H1 (cell line): ENCODE data around the gene RASGRF1. TPM values are rescaled to one million over a fixed set of nuclear protein-coding genes. Genes with fewer than 3 reads are reported as not detected.

ENCODE experiments used
- CTCF ChIA-PET: fragments of 300-600 bp; sonication (Branson Sonifier 250); formaldehyde crosslinking; loops from one replicate; lab custom pipeline; 2021; ENCODE audit not compliant: partially characterized antibody; lab: Charles Lee
- POLR2A ChIA-PET: fragments of 300-600 bp; sonication (Branson Sonifier 250); formaldehyde crosslinking; loops from one replicate; lab custom pipeline; 2021; ENCODE audit warnings: inconsistent platforms; ENCODE audit not compliant: partially characterized antibody; lab: Charles Lee
- DNase-seq, 2 experiments: peaks; one replicate each; pipeline versions ENCODE4 v3.0.0 to v3.0.0-alpha.2; 2010 to 2022; ENCODE audit warnings: low spot score in 2 of 2, low read depth in 1 of 2, mixed read lengths in 1 of 2
- FAIRE-seq: peaks from 2 replicates; lab custom pipeline; 2011; peaks lifted over from hg19 to GRCh38; lab: Jason Lieb, UNC
- H2AFZ ChIP-seq: 2 replicates; pipeline ENCODE4 v1.8.1; 2012; ENCODE audit warnings: low read length, inconsistent platforms
- H2AK5ac ChIP-seq: 2 replicates; pipeline ENCODE4 v1.6.1; 2013; ENCODE audit warnings: low read depth, low read length
- H2BK120ac ChIP-seq: replicated peaks from 2 replicates; pipeline ENCODE3; 2013; ENCODE audit warnings: low read depth, low read length, inconsistent platforms
- H2BK12ac ChIP-seq: 2 replicates; pipeline ENCODE4 v1.6.1; 2013; ENCODE audit warnings: low read depth, low read length
- H2BK15ac ChIP-seq: 2 replicates; pipeline ENCODE4 v1.6.1; 2013; ENCODE audit warnings: low read length
- H2BK20ac ChIP-seq: 2 replicates; pipeline ENCODE4 v1.6.1; 2013; ENCODE audit warnings: low read length
- H2BK5ac ChIP-seq: 2 replicates; pipeline ENCODE4 v1.6.1; 2013; ENCODE audit warnings: low read depth, low read length
- H3K14ac ChIP-seq: 2 replicates; pipeline ENCODE4 v1.6.1; 2013; ENCODE audit warnings: inconsistent platforms; ENCODE audit not compliant: insufficient read length
- H3K18ac ChIP-seq: 2 replicates; pipeline ENCODE4 v1.6.1; 2013; ENCODE audit warnings: low read length; ENCODE audit errors: extremely low read depth
- H3K23ac ChIP-seq: 2 replicates; pipeline ENCODE4 v1.6.1; 2013; ENCODE audit warnings: inconsistent platforms; ENCODE audit not compliant: insufficient read length
- H3K23me2 ChIP-seq: 2 replicates; pipeline ENCODE4 v1.6.1; 2013; ENCODE audit warnings: low read depth, low read length
- H3K27ac ChIP-seq: 2 replicates; pipeline ENCODE4 v1.6.1; 2011; ENCODE audit warnings: low read depth, low read length, inconsistent platforms
- H3K27me3 ChIP-seq, 4 experiments: replicated peaks in 1 of 4; 1 replicate in 1 of 4; 2 replicates in 3 of 4; pipeline versions ENCODE4 v1.6.1 to v1.8.1; 2011 to 2013; ENCODE audit warnings: low read length in 3 of 4, mild to moderate bottlenecking in 3 of 4, inconsistent platforms in 2 of 4, mixed read lengths in 2 of 4, moderate library complexity in 1 of 4; ENCODE audit not compliant: control insufficient read depth in 3 of 4, insufficient read depth in 3 of 4; ENCODE audit errors: extremely low read depth in 1 of 4
- H3K36me3 ChIP-seq, 4 experiments: 2 replicates each; pipeline versions ENCODE4 v1.6.1 to v1.8.1; 2011 to 2013; ENCODE audit warnings: mild to moderate bottlenecking in 4 of 4, low read length in 3 of 4, moderate library complexity in 2 of 4, control low read depth in 1 of 4, inconsistent platforms in 1 of 4; ENCODE audit not compliant: insufficient read depth in 4 of 4, control insufficient read depth in 2 of 4
- H3K4ac ChIP-seq: replicated peaks from 2 replicates; pipeline ENCODE3; 2013; ENCODE audit warnings: low read length, low read depth, mixed read lengths, inconsistent platforms; ENCODE audit not compliant: insufficient read length
- H3K4me1 ChIP-seq, 4 experiments: replicated peaks in 1 of 4; 1 replicate in 1 of 4; 2 replicates in 3 of 4; pipeline versions ENCODE4 v1.6.1 to v1.8.1; 2011 to 2013; ENCODE audit warnings: low read length in 3 of 4, inconsistent platforms in 2 of 4, mixed read lengths in 1 of 4; ENCODE audit not compliant: insufficient read depth in 4 of 4, control insufficient read depth in 3 of 4
- H3K4me2 ChIP-seq, 2 experiments: 2 replicates each; pipeline versions ENCODE4 v1.6.1 to v1.8.1; 2011 to 2013; ENCODE audit warnings: low read depth in 2 of 2, low read length in 2 of 2, control low read depth in 1 of 2, inconsistent platforms in 1 of 2, mild to moderate bottlenecking in 1 of 2; ENCODE audit not compliant: insufficient read depth in 1 of 2
- H3K4me3 ChIP-seq, 4 experiments: fragments of 200-600, 300-600 bp in 1 of 4; sonication (generic), shearing (Covaris generic), sonication (Bioruptor Twin) in 1 of 4; 2 replicates each; pipeline versions ENCODE4 v1.5.1 to v1.8.1; 2011 to 2016; ENCODE audit warnings: low read length in 4 of 4, low read depth in 3 of 4, control low read depth in 2 of 4, inconsistent platforms in 2 of 4, mild to moderate bottlenecking in 2 of 4, mixed read lengths in 1 of 4, moderate library complexity in 1 of 4; ENCODE audit not compliant: insufficient read depth in 2 of 4; ENCODE audit errors: extremely low read depth in 1 of 4
- H3K56ac ChIP-seq: replicated peaks from 2 replicates; pipeline ENCODE3; 2013; ENCODE audit warnings: low read depth, mild to moderate bottlenecking, mixed read lengths, low read length, inconsistent platforms; ENCODE audit not compliant: insufficient read length
- H3K79me1 ChIP-seq: 2 replicates; pipeline ENCODE4 v1.6.1; 2013; ENCODE audit warnings: low read depth, low read length, control low read depth
- H3K79me2 ChIP-seq, 2 experiments: 2 replicates each; pipeline versions ENCODE4 v1.6.1 to v1.8.1; 2012 to 2013; ENCODE audit warnings: low read length in 2 of 2, mild to moderate bottlenecking in 2 of 2, inconsistent platforms in 1 of 2; ENCODE audit not compliant: insufficient read depth in 2 of 2, control insufficient read depth in 1 of 2
- H3K9ac ChIP-seq, 4 experiments: replicated peaks in 1 of 4; 1 replicate in 1 of 4; 2 replicates in 3 of 4; pipeline versions ENCODE4 v1.6.1 to v1.8.1; 2011 to 2013; ENCODE audit warnings: low read depth in 3 of 4, low read length in 3 of 4, control low read depth in 2 of 4, mild to moderate bottlenecking in 2 of 4, moderate library complexity in 2 of 4, inconsistent platforms in 1 of 4; ENCODE audit errors: extremely low read depth in 1 of 4
- H3K9me3 ChIP-seq, 2 experiments: 2 replicates each; pipeline versions ENCODE4 v1.6.1 to v1.8.1; 2012 to 2013; ENCODE audit warnings: mild to moderate bottlenecking in 2 of 2, moderate library complexity in 2 of 2, control low read depth in 1 of 2, inconsistent platforms in 1 of 2, low read depth in 1 of 2, low read length in 1 of 2, mixed read lengths in 1 of 2; ENCODE audit not compliant: insufficient read depth in 2 of 2
- H4K20me1 ChIP-seq, 2 experiments: replicated peaks in 1 of 2; 2 replicates each; pipeline versions ENCODE3 to v1.8.1; 2011 to 2013; ENCODE audit warnings: inconsistent platforms in 2 of 2, low read length in 2 of 2, mild to moderate bottlenecking in 1 of 2; ENCODE audit not compliant: insufficient read depth in 2 of 2, control insufficient read depth in 1 of 2
- H4K5ac ChIP-seq: 2 replicates; pipeline ENCODE4 v1.6.1; 2013; ENCODE audit warnings: low read length, low read depth, mixed read lengths, inconsistent platforms; ENCODE audit not compliant: insufficient read length
- H4K8ac ChIP-seq: 2 replicates; pipeline ENCODE4 v1.8.0; 2013; ENCODE audit warnings: mild to moderate bottlenecking, moderate library complexity, low read length, inconsistent platforms; ENCODE audit not compliant: insufficient read depth; ENCODE audit errors: extremely low read depth
- H4K91ac ChIP-seq: replicated peaks from 2 replicates; pipeline ENCODE3; 2013; ENCODE audit warnings: low read length, mixed read lengths, inconsistent platforms; ENCODE audit not compliant: insufficient read length
- CBX8 ChIP-seq: fragments of 300-800, 300-1000 bp; sonication (generic); IDR thresholded peaks from 2 replicates; pipeline ENCODE4 v1.7.1; 2016; ENCODE audit warnings: low read depth, low read length, borderline replicate concordance
- E2F6 ChIP-seq: IDR thresholded peaks from 2 replicates; pipeline ENCODE4 v1.6.1; 2012; ENCODE audit warnings: inconsistent platforms
- EGR1 ChIP-seq: IDR thresholded peaks from 2 replicates; pipeline ENCODE4 v1.6.1; 2011; ENCODE audit warnings: low read depth, low read length, borderline replicate concordance
- GABPA ChIP-seq: IDR thresholded peaks from 2 replicates; pipeline ENCODE4 v1.6.1; 2011; ENCODE audit warnings: mild to moderate bottlenecking, low read length, moderate library complexity, borderline replicate concordance; ENCODE audit not compliant: insufficient read depth
- HDAC2 ChIP-seq, 2 experiments: fragments of 300-600 bp in 1 of 2; sonication (generic) in 1 of 2; IDR thresholded peaks; 2 replicates each; pipeline ENCODE4 v1.6.1; 2011 to 2012; ENCODE audit warnings: low read depth in 2 of 2, low read length in 2 of 2, mild to moderate bottlenecking in 2 of 2, moderate library complexity in 2 of 2, borderline replicate concordance in 1 of 2, inconsistent platforms in 1 of 2
- HDAC6 ChIP-seq: IDR thresholded peaks from one replicate; pipeline ENCODE4 v1.7.1; 2012; ENCODE audit warnings: low read depth, mild to moderate bottlenecking, inconsistent platforms, low read length, moderate library complexity
- JUND ChIP-seq: IDR thresholded peaks from 2 replicates; pipeline ENCODE4 v1.6.1; 2011; ENCODE audit warnings: mild to moderate bottlenecking, improper control_type of control experiment, low read length
- POLR2A ChIP-seq, 2 experiments: IDR thresholded peaks; 1 replicate in 1 of 2; 2 replicates in 1 of 2; pipeline ENCODE4 v1.6.1; 2011; ENCODE audit warnings: low read depth in 2 of 2, low read length in 2 of 2, mild to moderate bottlenecking in 2 of 2; ENCODE audit errors: control extremely low read depth in 1 of 2
- RFX5 ChIP-seq: IDR thresholded peaks from 2 replicates; pipeline ENCODE4 v1.6.1; 2011; ENCODE audit warnings: low read depth, low read length, improper control_type of control experiment, borderline replicate concordance
- RNF2 ChIP-seq: fragments of 200-900, 300-1000 bp; sonication (generic); IDR thresholded peaks from 2 replicates; pipeline ENCODE4 v1.7.1; 2016; ENCODE audit warnings: borderline replicate concordance, low read depth, mild to moderate bottlenecking, antibody characterized with exemption, low read length; ENCODE audit not compliant: poor library complexity, severe bottlenecking; ENCODE audit errors: missing control alignments
- SAP30 ChIP-seq: fragments of 300-600 bp; sonication (generic); IDR thresholded peaks from 2 replicates; pipeline ENCODE4 v1.7.1; 2012; ENCODE audit warnings: low read length, moderate library complexity, mild to moderate bottlenecking, inconsistent platforms; ENCODE audit not compliant: insufficient read depth, insufficient replicate concordance
- TBP ChIP-seq: IDR thresholded peaks from 2 replicates; pipeline ENCODE4 v1.6.1; 2011; ENCODE audit warnings: low read depth, low read length, improper control_type of control experiment
- WGBS, 2 experiments: shearing (Covaris generic) in 1 of 2; methylation state at CpG; one replicate each; pipeline versions ENCODE4 v1.1.6 to v1.1.7; 2013 to 2015; ENCODE audit warnings: low lambda C conversion rate in 2 of 2, mixed read lengths in 2 of 2, inconsistent platforms in 1 of 2, low coverage in 1 of 2, missing lambda C conversion rate in 1 of 2; ENCODE audit not compliant: insufficient replicate concordance in 2 of 2, insufficient coverage in 1 of 2, insufficient read length in 1 of 2; ENCODE audit errors: extremely low coverage in 1 of 2, missing lambda C conversion rate in 1 of 2; 5-methylcytosine and 5-hydroxymethylcytosine counted together
- polyA plus RNA-seq, 7 experiments: library from polyadenylated mRNA; depleted of rRNA in 3 of 7; stranded (reverse) in 5 of 7; unstranded in 2 of 7; fragments of >200 nt in 5 of 7; fragments of 200-250 nt in 2 of 7; gene quantifications; 1 replicate in 5 of 7; 2 replicates in 1 of 7; 4 replicates in 1 of 7; pipeline versions ENCODE4 v1.2.1 to v1.2.3, GENCODE V29; 2011 to 2013; ENCODE audit warnings: missing spikeins in 2 of 7, mixed read lengths in 2 of 7
- total RNA-seq: library from RNA; stranded (reverse); fragmentation: NEBNext Ultra II Directional; extraction: Animal tissue kit (Norgen Biotek cat#: 25700); gene quantifications from 2 replicates; pipeline ENCODE4 v1.2.1, GENCODE V29; 2021

RASGRF1 gene
- total and polyA plus RNA-seq, 2 of the 8 experiments (the other 6 are each of a cell fraction or from before 2014, with no cell fraction given), result 0.42 to 0.67 TPM

- no peak overlapping the region for H3K4me2 ChIP-seq
- peaks cover 2 to 18% (median 10%) of the 10 kb centered on the region in 4 experiments for H3K4me1 ChIP-seq
- H2BK120ac ChIP-seq, result no peak overlapping the region
- no peak overlapping the region for H2AFZ ChIP-seq
- 92% methylated on average over 5 of the region's 5 CpGs; no CpG with 5 or more reads in 1 of the 2 experiments for WGBS, 2 experiments
- H3K27ac ChIP-seq, result no peak overlapping the region
- no peak overlapping the region for H3K23ac ChIP-seq
- H3K27me3 ChIP-seq, result peaks cover 0 to 12% (median 11%) of the 10 kb centered on the region in 4 experiments; a peak in 5 of 7 replicates
- H3K56ac ChIP-seq, result no peak overlapping the region
- no peak overlapping the region for H3K14ac ChIP-seq
- H4K5ac ChIP-seq, result no peak overlapping the region
- no peak overlapping the region for H3K9ac ChIP-seq
- H3K23me2 ChIP-seq, result peaks cover 8% of the 10 kb centered on the region; the same call in 1 of the 2 replicates
- H4K20me1 ChIP-seq, result no peaks in the 10 kb centered on the region
- H2BK15ac ChIP-seq, result no peak overlapping the region
- no peak overlapping the region for H3K4ac ChIP-seq
- H2BK20ac ChIP-seq, result no peak overlapping the region
- DNase-seq, result no peak
- H4K8ac ChIP-seq, result no peak overlapping the region
- H3K18ac ChIP-seq, result no peak overlapping the region
- FAIRE-seq, result no peak
- H3K9me3 ChIP-seq, result no peaks in the 10 kb centered on the region
- H3K79me2 ChIP-seq, result no peaks in the 10 kb centered on the region
- no peak overlapping the region for H3K4me3 ChIP-seq
- H2BK12ac ChIP-seq, result no peak overlapping the region
- peak overlapping the region; percentile 36 for H4K91ac ChIP-seq
- H2BK5ac ChIP-seq, result no peak overlapping the region
- no peak overlapping the region for H2AK5ac ChIP-seq
- CTCF ChIA-PET, result interaction anchor here (0.7 to 5.5 kb wide), 7 partner anchors 8 to 79 kb away, joined by 3 to 48 read pairs (median 5); no protein-coding TSS in a partner anchor
- POLR2A ChIA-PET, result interaction anchor here (0.7 to 1.7 kb wide), 3 partner anchors 21 to 191 kb away, joined by 3 to 4 read pairs (median 3); no protein-coding TSS in a partner anchor
- H3K79me1 ChIP-seq, result no peaks in the 10 kb centered on the region
- no peaks in the 10 kb centered on the region for H3K36me3 ChIP-seq
- TF ChIP-seq CBX8, result no peak
- TF ChIP-seq TBP, result no peak
- no peak for TF ChIP-seq HDAC6
- no peak for TF ChIP-seq EGR1
- no peak for TF ChIP-seq RNF2
- no peak for TF ChIP-seq HDAC2 (IDR thresholded peaks at IDR 0.05; ENCODE audit: borderline replicate concordance in 1 of 2, low read depth in 2 of 2, low read length in 2 of 2)
- no peak for TF ChIP-seq GABPA
- no peak for TF ChIP-seq RFX5
- TF ChIP-seq POLR2A (IDR thresholded peaks at IDR 0.05; ENCODE audit: control extremely low read depth in 1 of 2, low read depth in 2 of 2, low read length in 2 of 2), result no peak
- no peak for TF ChIP-seq SAP30
- TF ChIP-seq JUND, result no peak
- no peak for TF ChIP-seq E2F6
These were observed 144.1 kb downstream of the RASGRF1 start for GRCh38 chr15:78946493-78946892.
